ENCODE measurements around the gene ADARB2.

The ADARB2 gene

GRCh38 chr10:1410469-1411395 is 326.6 kb downstream of the ADARB2 start:
- ChIA-PET CTCF (no interaction called here), POLR2A (no interaction called here)
- no peak for DNase-seq (ENCODE audit: low read depth, low spot score)
- no peak overlapping the region for H3K4me3 ChIP-seq (ENCODE audit: low read depth, low read length)
- no peak for TF ChIP-seq CTCF (IDR thresholded peaks at IDR 0.05; ENCODE audit: insufficient read depth, low read length, missing control alignments)

GRCh38 chr10:1410032-1410431 is 327.3 kb downstream of the ADARB2 start:
- CTCF ChIA-PET = no interaction called here

GRCh38 chr10:1409392-1409791 is 327.9 kb downstream of the ADARB2 start:
- no peak for TF ChIP-seq CTCF (IDR thresholded peaks at IDR 0.05; ENCODE audit: insufficient read depth, low read length, missing control alignments)
- ChIA-PET POLR2A (no interaction called here), CTCF (no interaction called here)
- H3K4me3 ChIP-seq (ENCODE audit: low read depth, low read length) = no peak overlapping the region
- no peak for DNase-seq (ENCODE audit: low read depth, low spot score)

More at GRCh38 chr10:1410032-1410431, 327.3 kb downstream of the ADARB2 start:
- no peak for DNase-seq (ENCODE audit: low read depth, low spot score)
- no peak overlapping the region for H3K4me3 ChIP-seq (ENCODE audit: low read depth, low read length)
- POLR2A ChIA-PET = no interaction called here
- no peak for TF ChIP-seq CTCF (IDR thresholded peaks at IDR 0.05; ENCODE audit: insufficient read depth, low read length, missing control alignments)

GRCh38 chr10:1408651-1409367 is 328.5 kb downstream of the ADARB2 start:
- no peak overlapping the region for H3K4me3 ChIP-seq (ENCODE audit: low read depth, low read length)
- ChIA-PET POLR2A (no interaction called here), CTCF (no interaction called here)
- DNase-seq (ENCODE audit: low read depth, low spot score) = no peak
- no peak for TF ChIP-seq CTCF (IDR thresholded peaks at IDR 0.05; ENCODE audit: insufficient read depth, low read length, missing control alignments)

GRCh38 chr10:1406967-1407945 is 330.1 kb downstream of the ADARB2 start:
- ChIA-PET POLR2A (no interaction called here), CTCF (no interaction called here)
- no peak for DNase-seq (ENCODE audit: low read depth, low spot score)
- no peak overlapping the region for H3K4me3 ChIP-seq (ENCODE audit: low read depth, low read length)
- no peak for TF ChIP-seq CTCF (IDR thresholded peaks at IDR 0.05; ENCODE audit: insufficient read depth, low read length, missing control alignments)

Data from AG04449 (cell line).